GM12872 (cell line): ENCODE data around the gene SECTM1.

Source experiments
- TF ChIP-seq, protein P1 (sequence below): IDR thresholded peaks from 3 replicates; pipeline ENCODE4 v1.5.1; 2011; ENCODE audit warnings: low read depth, mild to moderate bottlenecking, low read length, moderate library complexity; ENCODE audit not compliant: insufficient read depth

SECTM1 gene

GRCh38 chr17:82300228-82300627, 33.3 kb downstream of the SECTM1 start:
- TF ChIP-seq, protein P1, sequence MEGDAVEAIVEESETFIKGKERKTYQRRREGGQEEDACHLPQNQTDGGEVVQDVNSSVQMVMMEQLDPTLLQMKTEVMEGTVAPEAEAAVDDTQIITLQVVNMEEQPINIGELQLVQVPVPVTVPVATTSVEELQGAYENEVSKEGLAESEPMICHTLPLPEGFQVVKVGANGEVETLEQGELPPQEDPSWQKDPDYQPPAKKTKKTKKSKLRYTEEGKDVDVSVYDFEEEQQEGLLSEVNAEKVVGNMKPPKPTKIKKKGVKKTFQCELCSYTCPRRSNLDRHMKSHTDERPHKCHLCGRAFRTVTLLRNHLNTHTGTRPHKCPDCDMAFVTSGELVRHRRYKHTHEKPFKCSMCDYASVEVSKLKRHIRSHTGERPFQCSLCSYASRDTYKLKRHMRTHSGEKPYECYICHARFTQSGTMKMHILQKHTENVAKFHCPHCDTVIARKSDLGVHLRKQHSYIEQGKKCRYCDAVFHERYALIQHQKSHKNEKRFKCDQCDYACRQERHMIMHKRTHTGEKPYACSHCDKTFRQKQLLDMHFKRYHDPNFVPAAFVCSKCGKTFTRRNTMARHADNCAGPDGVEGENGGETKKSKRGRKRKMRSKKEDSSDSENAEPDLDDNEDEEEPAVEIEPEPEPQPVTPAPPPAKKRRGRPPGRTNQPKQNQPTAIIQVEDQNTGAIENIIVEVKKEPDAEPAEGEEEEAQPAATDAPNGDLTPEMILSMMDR = no peak

DNA sequence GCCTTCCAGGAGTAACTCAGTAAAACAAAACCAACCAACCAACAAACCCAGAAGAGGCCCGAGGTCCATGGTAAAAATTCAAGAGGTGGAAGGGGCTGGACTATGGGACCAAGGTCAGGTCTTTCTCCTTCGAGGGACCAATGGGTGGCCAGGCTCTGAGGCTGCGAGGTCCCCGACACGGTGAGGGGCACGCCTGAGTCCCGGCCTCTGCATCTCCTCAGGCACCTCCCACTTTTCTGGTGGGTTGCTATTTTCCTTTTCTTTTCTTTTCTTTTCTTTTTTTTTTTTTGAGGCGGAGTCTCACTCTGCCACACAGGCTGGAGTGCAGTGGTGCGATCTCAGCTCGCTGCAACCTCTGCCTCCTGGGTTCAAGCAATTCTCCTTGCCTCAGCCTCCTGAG, 34.1 kb downstream of the SECTM1 start:
- TF ChIP-seq, protein P1 = no peak

DNA sequence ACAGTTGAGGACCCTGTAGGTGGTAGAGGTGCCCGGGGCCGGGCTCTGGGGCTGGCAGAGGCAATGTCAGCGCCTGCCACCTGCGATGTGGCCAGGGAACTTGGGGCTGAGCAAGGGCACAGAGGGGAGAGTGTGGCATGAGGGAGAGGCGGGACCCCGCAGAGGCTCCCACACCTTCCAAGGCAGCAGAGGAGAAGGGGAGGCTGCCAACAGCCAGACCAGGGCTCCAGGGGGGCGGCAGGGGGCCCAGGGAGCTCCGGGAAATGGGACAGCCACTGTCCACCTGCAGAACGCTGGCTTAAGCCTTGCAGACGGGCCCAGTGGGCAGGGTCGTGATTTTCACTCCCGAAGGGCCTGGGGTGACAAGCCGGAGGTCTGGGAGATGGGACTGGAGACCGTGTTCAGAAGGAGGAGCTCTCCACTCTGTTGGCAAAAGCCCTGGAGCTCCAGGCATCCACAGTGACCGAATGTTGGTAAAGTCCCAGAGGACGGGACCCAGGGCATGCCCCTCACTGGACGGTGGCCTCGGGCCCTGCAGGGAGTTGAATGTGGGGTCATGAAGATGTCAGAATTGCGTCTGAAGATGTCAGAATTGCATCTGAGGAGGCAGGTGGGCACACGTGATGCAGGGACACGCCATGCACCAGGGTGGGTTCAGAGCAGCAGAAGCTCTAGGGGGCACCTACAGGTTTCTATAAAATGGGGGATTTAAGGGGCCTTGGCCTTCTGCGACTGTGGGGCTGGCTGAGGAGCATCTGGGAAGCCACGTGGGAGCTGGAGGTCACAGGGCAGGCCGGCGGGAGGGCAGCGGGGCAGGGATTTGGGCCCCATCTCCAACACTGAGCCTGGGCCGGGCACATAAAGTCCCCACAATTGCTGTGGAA, 34.8 kb downstream of the SECTM1 start:
- TF ChIP-seq, protein P1 = no peak

- TF ChIP-seq, protein P1 = no peak
Observed at GRCh38 chr17:82297714-82298537, 35.6 kb downstream of the SECTM1 start.

DNA sequence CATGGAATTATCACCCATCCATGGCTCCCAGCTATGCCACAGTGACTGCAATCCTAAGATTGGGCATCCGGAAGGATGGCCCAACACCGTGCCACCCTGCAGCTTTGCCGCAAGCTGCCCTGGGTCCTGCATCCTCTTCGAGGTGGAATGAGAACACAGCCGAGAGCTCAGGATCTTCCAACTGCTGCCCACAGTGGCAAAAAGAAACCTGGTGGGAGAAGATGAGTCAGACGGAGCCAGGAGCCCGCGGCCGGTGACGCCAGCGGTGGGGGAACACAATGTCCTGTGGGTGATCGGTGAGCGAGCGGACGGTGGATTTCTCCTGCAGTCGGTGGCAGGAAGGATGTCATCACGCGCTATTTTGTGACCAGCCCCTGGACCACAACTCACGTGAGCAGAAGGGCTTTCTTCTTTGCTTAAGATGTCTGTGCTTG, 36.3 kb downstream of the SECTM1 start:
- TF ChIP-seq, protein P1 = 0 out of 3 replicates have a peak, but pooled peaks have one; percentile 2

- TF ChIP-seq, protein P1 = no peak
Observed at GRCh38 chr17:82296511-82297279, 36.9 kb downstream of the SECTM1 start.

DNA sequence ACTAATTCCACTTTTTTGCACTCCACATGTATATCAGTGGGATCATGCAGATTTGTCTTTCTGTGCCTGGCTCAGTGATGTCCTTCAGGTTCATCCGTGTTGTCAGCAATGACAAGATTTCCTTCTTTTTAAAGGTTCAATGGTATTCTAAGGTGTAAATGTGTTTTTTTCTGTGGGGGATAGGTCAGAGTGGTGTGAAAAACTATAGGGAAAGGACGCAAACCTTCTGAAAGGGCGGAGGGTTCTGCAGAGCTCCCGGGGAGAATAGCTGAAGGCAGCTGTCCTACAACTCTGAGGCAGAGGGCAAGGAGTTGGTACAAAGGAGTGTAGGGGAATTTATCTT, 38.1 kb downstream of the SECTM1 start:
- TF ChIP-seq, protein P1 = no peak
